HG03558 (cell line): ENCODE results near the gene RSPH9.
"Not testable (repeated sequence)": the region's sequence is repeated elsewhere in the genome, so short reads cannot be mapped to it uniquely, and the experiment has no call there.

Experiments used
- ATAC-seq: cut with Tn5 transposase; IDR thresholded peaks from one replicate; pipeline ENCODE4 v1.9.1; 2021; ENCODE audit warnings: moderate number of reproducible peaks; ENCODE audit not compliant: unreplicated experiment; ENCODE audit errors: extremely low read depth

RSPH9 gene

GRCh38 chr6:43628393-43629103, 16.3 kb upstream of the RSPH9 start:
- ATAC-seq, result no peak

- ATAC-seq, result peak; percentile 64
These were observed 15.7 kb upstream of the RSPH9 start, which contains the start of gene GTPBP2 for GRCh38 chr6:43629104-43629504. Gene GTPBP2 (minus strand): TSS chr6:43629264. CDS start chr6:43629162, 102 bp downstream.

- ATAC-seq, result peak; percentile 42
These were observed 15.1 kb upstream of the RSPH9 start for GRCh38 chr6:43629505-43630300.

GRCh38 chr6:43630980-43631619, 13.7 kb upstream of the RSPH9 start:
- ATAC-seq, result no peak

GRCh38 chr6:43633002-43633401, 11.8 kb upstream of the RSPH9 start:
- ATAC-seq, result not testable (repeated sequence)

- ATAC-seq, result no peak
These were observed 10.0 kb upstream of the RSPH9 start for GRCh38 chr6:43634702-43635303.

GRCh38 chr6:43635387-43636307, 9.2 kb upstream of the RSPH9 start, which contains the start of gene MAD2L1BP:
Gene MAD2L1BP (plus strand): TSS chr6:43635840. CDS start chr6:43635876, 36 bp downstream.
- peak; percentile 45 for ATAC-seq

GRCh38 chr6:43636308-43636659, 8.6 kb upstream of the RSPH9 start:
- ATAC-seq, result no peak

- ATAC-seq, result no peak
These were observed 4.6 kb upstream of the RSPH9 start for GRCh38 chr6:43639984-43640800.

GRCh38 chr6:43645613-43645964, 753 bp downstream of the RSPH9 start:
- no peak for ATAC-seq

- ATAC-seq, result no peak
These were observed 2.8 kb downstream of the RSPH9 start for GRCh38 chr6:43647613-43648012.

- ATAC-seq, result no peak
These were observed 3.4 kb downstream of the RSPH9 start for GRCh38 chr6:43648248-43648647.

- ATAC-seq, result not testable (repeated sequence)
These were observed 8.0 kb downstream of the RSPH9 start for GRCh38 chr6:43652822-43653221.

- ATAC-seq, result no peak
These were observed 12.5 kb downstream of the RSPH9 start for GRCh38 chr6:43657221-43657802.

GRCh38 chr6:43658161-43658560, 13.3 kb downstream of the RSPH9 start:
- no peak for ATAC-seq

- not testable (repeated sequence) for ATAC-seq
These were observed 18.1 kb downstream of the RSPH9 start for GRCh38 chr6:43662948-43663347.

GRCh38 chr6:43665376-43665775, 20.5 kb downstream of the RSPH9 start:
- ATAC-seq, result no peak

- no peak for ATAC-seq
These were observed 21.5 kb downstream of the RSPH9 start for GRCh38 chr6:43666196-43666920.
